Midbrain (tissue), 1 donor: ENCODE measurements around the gene ZSCAN1.
A peak's percentile ranks its signal among the peaks of the same experiment; 100 is the strongest.

Experiments
- DNase-seq: peaks from one replicate; lab custom pipeline; 2025; lab: John Stamatoyannopoulos, UW

Gene ZSCAN1

GRCh38 chr19:58084596-58085347 is 50.9 kb downstream of the ZSCAN1 start:
- no peak for DNase-seq

- DNase-seq, result no peak
Observed at GRCh38 chr19:58085348-58085875, 51.6 kb downstream of the ZSCAN1 start.

GRCh38 chr19:58086825-58087710 is 53.2 kb downstream of the ZSCAN1 start:
- no peak for DNase-seq

GRCh38 chr19:58088521-58089052 is 54.8 kb downstream of the ZSCAN1 start:
- DNase-seq, result no peak

GRCh38 chr19:58089846-58090245 is 56.0 kb downstream of the ZSCAN1 start:
- no peak for DNase-seq

- DNase-seq, result no peak
Observed at GRCh38 chr19:58091251-58091995, 57.6 kb downstream of the ZSCAN1 start.

- DNase-seq, result no peak
Observed at GRCh38 chr19:58093071-58093470, 59.2 kb downstream of the ZSCAN1 start.

GRCh38 chr19:58095328-58095727 is 61.5 kb downstream of the ZSCAN1 start:
- no peak for DNase-seq

GRCh38 chr19:58096884-58097283 is 63.1 kb downstream of the ZSCAN1 start:
- no peak for DNase-seq

GRCh38 chr19:58097349-58097748 is 63.5 kb downstream of the ZSCAN1 start:
- DNase-seq, result no peak

GRCh38 chr19:58097781-58098681 is 64.2 kb downstream of the ZSCAN1 start, which contains the start of gene ZSCAN18:
Gene ZSCAN18, minus strand, starts transcription at chr19:58098231. Its CDS starts 7,964 bp downstream, at chr19:58090267.
- DNase-seq, result peak; percentile 98

GRCh38 chr19:58098682-58098998 is 64.8 kb downstream of the ZSCAN1 start:
- DNase-seq, result no peak
